SKM-1 (cell line): Measurements from ENCODE around the gene COX7B.
"Not testable (repeated sequence)": the region's sequence is repeated elsewhere in the genome, so short reads cannot be mapped to it uniquely, and the experiment has no call there.

Source experiments
- DNase-seq: peaks from one replicate; lab custom pipeline; 2025; ENCODE audit not compliant: unreplicated experiment; lab: John Stamatoyannopoulos, UW

The COX7B gene, protein sequence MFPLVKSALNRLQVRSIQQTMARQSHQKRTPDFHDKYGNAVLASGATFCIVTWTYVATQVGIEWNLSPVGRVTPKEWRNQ

DNA sequence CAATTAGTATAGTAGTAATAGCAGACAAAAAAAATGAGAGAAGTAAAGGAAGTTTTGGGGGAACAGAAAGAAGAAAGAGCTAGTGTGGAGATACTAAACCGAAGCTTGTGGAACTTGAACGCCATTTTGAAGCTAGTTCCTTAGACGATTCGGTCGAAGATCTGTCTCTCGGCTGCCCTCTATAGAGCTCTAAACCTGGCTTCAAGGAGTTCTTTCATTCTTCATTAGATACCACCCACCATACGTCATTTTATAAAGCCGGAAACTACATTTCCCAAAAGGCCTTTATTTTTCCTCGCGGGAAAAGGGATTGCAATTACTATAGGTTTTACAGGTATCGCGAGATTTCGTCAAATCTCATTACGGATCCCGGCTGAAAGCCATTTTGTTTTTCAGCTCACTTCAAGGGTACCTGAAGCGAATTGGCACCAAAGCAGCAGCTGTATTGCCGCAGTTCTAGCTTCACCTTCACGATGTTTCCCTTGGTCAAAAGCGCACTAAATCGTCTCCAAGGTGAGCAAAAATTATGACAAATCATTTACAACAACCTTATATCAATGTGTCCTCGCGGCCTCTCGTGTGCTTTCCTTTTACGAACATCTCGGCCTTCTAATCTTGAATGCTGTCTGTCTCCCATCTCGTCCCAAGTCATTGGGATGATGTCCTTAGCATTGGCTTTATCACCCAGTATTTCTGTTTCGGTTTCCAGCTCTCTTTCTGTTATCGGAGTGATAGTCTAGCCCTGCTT, at the start of gene COX7B:
Gene COX7B (plus strand): TSS at position 388 of the 748 bp plus-strand sequence. CDS start 86 bp downstream, at position 474.
- DNase-seq: peak; percentile 65

DNA sequence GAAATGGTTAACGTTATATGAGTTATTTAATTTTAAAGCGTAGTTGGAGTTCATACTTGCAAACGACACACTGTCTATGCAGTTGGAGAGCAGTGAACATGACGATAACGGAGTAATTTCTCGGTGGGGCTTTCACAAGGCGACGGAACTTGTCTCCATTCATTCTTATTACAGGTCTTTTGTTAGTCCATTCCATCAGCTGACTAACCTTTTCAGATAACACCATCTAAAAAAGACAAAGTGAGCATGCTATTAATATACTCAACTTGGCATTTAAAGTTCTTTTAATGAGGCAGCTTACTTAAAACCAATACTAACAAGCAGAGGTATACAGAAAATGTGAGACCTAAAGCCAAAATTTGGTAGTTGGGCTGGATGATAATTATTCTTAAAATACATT, 23.9 kb upstream of the COX7B start:
- DNase-seq: no peak

DNA sequence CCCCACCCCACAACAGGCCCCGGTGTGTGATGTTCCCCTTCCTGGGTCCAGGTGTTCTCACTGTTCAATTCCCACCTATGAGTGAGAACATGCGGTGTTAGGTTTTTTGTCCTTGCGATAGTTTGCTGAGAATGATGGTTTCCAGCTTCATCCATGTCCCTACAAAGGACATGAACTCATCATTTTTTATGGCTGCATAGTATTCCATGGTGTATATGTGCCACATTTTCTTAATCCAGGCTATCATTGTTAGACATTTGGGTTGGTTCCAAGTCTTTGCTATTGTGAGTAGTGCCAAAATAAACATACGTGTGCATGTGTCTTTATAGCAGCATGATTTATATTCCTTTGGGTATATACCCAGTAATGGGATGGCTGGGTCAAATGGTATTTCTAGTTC, 17.9 kb upstream of the COX7B start:
- DNase-seq: not testable (repeated sequence)

DNA sequence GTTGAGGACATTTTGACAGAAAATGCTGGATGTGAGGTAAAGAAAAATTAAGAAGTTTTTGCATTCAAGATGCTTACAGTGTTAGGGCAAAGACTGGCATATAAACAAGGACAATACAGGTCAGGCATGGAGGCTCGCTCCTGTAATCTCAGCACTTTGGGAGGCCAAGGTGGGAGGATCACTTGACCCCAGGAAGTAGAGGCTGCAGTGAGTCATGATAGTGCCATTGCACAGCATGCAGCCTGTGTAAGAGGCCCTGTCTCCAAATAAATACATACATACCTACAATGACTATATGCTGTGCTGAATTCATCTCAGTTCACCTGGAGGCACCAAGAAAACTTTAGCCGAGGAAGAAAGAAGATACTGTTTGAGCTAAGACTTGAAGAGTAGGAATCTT, 6.4 kb upstream of the COX7B start:
- DNase-seq: no peak

DNA sequence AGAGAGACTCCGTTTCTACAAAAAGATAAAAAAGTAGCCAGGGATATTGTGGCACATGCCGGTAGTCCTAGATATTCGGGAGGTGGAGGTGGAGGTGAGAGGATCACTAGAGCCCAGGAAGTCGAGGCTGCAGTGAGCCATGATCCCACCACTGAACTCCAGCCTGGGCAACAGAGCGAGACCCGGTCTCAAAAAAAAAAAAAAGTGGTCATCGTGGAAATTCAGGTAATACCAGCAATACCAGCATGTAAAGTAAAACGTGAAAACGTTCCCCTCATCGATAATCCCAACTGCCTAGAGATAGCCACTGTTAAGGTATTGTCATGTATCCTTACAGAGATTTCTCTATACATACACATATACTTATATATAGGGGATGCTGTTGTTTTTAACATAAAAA, 5.6 kb upstream of the COX7B start:
- DNase-seq: no peak

DNA sequence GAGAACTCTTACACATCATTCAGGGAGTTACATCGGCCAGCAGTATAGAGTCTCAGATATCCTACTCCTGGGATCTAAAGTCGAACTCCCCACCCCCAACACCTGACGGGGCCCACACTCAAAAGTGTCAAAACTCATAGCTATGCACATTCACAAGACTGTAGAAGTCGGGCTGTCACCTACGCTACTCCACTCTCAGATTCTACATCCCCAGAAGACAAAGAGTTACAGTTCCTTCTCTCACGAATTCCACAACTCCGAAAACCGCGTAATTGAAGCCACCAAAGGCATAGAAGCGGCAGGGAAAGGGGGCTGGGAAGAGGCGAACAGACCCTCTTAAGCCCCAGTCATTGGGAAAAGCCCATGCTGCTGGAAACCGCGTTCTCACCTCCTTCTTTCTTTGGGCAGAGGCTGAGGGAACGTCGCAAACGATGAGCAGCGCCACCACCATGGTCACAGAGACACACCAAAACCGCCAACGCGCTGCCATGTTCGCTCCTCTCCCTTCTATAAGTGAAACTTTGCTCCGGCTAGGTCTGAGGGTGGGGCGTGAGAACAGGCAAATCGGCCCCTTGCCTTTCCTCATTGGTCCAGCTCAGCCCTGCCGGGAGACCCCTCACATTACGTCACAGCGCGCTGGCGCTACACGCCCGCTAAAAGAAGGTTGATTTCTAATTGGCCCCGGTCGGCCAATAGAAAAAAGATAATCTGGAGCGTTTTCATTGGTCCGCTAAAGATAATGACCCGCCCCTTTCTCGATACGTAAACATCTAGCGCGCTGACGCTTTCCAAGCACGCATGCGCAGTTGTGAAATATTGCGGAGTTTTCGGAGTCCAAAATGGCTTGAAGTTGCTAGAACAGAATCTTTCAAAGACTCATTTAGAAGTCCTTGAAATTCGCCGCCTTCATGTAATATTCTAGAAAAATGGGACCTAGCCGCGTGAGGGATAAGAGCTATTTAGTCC, 4.1 kb upstream of the COX7B start, which contains the start of gene MAGT1:
Gene MAGT1 (minus strand): TSS at position 515 of the 966 bp plus-strand sequence. CDS start 25 bp downstream, at position 490.
- peak; percentile 65 for DNase-seq

DNA sequence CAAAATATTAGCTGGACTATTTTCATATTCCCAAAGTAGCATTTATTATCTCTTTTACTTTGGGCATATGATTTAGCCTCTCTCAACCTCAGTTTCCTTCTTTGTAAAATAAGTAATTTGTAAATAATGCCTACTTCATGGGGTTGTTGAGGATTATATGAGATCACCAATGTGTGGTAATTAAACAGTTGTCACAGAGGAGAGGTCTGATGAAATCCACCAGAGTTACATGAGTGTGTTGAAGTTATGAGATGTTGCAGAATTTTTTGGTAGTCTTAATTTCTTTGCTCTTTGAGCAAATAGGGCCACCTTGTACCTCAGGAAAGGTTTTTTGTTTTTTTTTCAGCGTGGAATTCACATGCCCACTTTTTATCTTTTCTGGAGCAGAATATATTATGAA, 1.4 kb downstream of the COX7B start:
- peak; percentile 1 for DNase-seq

DNA sequence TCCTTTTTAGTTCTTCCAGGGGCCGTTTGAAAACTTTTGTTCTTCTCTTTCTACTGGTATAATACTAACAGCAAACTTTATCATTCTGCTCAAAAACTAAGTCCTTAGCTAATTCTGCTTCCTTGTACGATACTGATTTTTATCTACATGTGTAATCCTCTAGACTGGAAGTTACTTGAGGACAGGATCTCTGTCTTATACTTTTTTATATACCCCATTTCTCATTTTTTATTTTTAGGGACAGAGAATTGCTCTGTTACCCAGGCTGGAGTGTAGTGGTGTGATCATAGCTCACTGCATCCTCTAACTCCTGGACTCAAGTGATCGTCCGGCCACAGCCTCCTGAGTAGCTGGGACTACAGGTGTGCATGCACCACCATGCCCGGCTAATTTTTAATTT, 2.2 kb downstream of the COX7B start:
- DNase-seq: no peak

DNA sequence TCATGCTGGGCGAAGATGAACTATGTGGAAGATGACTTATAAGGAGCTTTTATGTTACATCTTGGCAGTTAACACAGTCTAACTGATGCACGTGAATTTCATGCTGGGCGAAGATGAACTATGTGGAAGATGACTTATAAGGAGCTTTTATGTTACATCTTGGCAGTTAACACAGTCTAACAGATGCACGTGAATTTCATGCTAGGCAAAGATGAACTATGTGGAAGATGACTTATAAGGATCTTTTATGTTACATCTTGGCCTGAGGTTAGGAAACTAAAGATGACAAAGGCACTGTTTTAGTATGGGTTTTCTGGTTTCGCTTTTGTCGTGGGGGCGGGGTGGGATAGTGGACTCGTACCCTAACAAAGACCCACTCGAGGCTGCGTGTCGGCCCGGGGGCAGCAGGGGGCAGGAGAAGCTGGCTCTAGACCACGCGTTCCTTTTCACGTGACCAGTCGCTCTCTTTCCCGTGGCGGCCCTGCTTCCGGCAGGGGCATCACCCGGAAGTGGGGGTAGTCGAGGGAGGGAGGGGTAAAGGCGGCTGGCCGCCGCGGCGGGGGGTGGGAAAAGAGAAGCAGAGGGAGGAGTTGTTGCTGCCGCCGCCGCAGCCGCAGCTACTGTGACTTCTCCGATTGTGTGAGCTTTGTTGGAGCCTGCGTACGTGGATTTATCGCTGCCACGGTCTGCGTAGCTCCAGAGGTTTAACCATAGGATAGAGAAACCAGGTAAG, 11.0 kb downstream of the COX7B start, which contains the start of gene ATP7A:
Gene ATP7A (plus strand): TSS at position 586 of the 733 bp plus-strand sequence. CDS start 60,949 bp downstream, outside the sequence.
- DNase-seq: peak; percentile 68

DNA sequence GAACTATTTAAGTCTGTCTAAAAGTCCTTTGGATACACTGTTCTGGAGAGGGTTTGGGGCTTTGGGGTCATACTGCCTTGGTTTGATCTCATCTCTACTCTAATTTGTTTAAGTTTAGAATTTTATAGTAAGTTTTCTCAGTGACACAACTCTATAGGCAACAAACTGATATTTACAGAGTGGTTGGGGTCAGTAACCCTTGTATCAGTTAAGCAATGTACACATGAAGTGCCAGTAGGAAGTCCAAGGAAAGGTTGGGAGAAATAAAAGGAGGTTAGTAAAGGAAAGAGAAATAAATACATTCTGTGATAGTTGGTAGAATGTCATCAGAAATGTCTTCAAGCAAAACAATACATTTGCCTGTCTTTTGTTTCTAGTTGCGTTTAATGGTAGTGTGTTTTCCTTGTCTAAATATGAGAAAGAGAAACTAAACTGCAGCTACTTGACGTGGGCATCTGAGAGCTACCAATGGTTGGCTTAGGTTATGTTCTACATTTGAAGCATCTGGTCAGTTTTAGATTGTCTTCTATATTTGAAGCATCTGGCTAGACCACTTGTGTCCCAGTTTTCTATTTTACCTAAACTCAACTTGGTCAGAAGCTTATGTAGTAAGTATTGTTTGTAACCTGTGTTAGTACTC, 18.1 kb downstream of the COX7B start:
- DNase-seq: no peak

DNA sequence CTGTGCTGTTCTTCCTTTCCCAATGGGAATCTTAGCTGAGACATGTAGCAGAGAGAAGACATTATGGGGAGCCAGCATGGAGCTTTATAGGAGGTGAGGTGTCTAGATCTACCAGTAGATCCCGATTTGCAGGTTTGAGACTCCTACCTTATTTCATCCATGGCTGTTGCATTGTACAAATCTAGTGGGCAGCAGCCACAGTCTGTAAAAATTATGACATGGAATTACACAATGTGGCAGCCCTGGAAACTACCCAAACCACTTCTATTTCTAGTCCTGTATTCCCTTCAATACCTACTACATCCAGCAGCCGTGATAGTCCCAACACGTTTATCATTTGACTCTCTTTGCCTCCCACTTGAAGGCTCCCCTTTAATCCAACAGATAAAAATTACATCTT, 19.3 kb downstream of the COX7B start:
- peak; percentile 21 for DNase-seq

DNA sequence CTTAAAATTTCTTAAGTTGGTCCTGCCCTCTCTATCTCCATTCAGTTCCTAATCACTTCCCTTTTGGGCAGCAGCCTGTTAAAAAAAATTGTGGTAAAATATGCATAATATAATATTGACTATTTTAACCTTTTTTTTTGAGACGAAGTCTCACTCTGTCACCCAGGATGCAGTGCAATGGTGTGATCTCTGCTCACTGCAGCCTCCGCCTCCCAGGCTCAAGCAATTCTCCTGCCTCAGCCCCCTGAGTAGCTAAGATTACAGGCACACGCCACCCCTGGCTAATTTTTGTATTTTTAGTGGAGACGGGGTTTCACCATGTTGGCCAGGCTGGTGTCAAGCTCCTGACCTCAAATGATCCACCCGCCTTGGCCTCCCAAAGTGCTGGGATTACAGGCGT, 20.1 kb downstream of the COX7B start:
- DNase-seq: not testable (repeated sequence)

DNA sequence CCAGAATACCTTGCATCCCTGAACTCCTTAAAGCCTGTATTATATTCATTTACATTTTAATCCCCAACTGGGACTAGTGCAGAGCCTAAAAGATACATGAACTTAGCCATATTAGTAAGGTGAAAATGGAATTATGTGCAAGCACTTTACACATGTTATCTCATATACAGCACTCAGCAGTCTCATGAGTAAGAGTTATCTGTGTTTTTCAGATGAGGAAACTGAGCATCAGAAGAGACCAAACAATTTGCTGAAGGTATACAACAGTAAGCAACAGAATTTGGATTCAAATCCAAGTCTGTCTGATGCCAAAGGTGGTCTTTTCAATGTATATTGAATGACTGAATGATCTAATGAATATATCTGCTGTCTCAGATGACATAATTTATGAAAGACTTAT, 23.5 kb downstream of the COX7B start:
- no peak for DNase-seq

DNA sequence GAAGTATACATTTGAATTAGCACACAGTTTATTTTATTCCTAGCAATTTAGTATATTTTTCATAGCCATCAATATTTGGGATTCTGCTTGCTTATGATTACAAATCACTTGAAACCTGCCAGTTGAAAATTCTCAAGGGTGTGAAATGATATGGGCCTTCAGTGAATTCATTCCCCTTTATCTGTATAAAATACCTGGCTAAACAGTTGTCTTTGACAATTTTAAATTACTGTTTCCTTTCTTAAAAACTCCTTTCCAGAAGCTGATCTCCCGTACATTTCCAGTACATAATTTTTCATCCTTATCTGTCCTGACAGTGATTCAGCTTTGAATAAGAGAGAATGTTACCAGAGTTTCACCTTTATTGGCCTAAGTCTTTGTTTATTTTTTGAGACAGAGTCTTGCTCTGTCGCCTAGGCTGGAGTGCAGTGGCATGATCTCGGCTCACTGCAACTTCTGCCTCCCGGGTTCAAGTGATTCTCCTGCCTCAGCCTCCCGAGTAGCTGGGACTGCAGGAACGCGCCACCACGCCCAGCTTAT, 25.1 kb downstream of the COX7B start:
- no peak for DNase-seq

DNA sequence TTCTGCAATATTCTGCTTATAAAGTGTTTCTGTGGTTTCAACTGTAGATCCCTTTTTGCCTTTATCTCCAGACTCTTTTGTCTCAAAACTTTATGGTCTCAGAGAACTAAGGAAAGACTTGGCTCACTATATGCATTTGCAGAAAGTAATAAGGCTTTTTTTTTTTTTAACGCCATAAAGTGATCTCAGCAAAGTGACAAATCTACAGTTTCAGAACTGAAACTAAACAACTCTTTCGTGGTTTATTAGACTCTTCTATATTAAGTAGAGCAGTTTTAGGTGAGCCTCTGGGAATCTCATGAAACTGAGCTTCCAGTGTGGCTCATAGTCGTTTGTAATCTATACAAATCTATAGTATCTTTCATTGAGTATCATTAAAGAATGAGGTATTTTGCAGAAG, 26.5 kb downstream of the COX7B start:
- no peak for DNase-seq

DNA sequence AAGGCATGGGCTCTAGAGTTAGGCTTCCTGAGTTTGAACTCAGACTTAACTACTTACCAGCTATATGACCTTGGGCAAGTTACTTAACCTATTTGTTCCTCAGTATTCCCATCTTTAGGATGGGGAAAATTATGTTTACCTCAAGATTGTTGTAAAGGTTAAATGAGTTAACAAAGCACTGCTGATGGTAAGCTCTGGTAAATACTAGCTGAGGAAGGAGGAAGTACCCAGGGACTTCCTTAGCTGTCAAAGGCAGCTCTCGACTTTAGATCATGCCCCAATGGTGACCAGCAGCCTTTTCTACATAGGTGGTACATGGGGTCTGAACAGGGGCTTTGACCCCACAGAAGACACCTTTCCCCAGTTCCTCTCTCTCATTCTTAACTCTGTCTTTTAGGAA, 31.3 kb downstream of the COX7B start:
- no peak for DNase-seq

DNA sequence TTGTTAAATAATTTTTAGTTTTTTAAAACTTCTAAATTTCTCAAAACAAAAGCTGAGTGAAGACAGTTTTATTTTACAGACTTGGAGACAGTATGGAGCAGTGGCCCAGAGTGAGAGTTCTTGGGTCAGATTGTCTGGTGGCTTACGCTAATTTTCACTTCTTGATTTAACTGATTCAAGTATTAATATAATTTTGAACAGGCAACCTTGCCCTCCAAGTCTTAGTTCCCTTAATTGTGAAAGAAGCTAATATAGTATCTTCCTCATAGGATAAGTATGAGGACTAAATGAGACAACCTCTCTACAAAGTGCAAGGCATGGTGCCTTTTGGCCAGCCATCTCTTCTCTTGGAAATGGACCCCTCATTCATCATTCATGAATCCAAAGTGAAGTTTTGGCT, 36.6 kb downstream of the COX7B start:
- no peak for DNase-seq

DNA sequence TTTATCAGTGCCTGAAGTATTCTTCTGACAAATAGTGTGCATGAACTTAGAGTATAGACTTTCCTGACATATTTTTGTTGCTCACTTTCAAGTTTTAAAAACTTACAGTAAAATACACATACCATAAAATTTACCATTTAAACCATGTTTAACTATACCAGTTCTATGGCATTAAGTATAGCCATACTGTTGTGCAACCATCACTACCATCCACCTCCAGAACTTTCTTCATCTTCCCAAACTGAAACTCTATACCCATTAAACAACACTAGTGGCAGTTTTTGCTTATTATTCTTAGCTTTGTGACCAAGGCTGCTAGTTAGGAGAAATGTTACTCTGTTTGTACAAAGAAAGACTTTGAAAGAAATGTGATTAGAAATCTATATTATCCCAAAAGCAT, 37.0 kb downstream of the COX7B start:
- DNase-seq: no peak

DNA sequence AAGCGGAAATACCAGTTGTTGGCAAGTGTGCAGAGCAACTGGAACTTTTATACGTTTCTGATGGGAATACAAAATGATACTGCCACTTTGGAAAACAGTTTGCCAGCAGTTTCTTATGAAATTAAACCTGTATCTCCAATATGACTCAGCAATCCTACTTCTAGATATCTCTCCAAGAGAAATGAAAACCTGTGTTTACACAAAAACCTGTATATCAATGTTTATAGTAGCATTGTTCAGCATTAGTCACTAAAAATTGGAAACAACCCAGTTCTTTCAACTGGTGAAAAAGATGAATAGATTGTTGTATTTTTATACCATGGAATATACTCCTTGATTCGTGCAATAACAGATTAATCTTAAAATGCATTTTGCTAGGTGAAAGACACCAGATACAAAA, 38.0 kb downstream of the COX7B start:
- DNase-seq: no peak

DNA sequence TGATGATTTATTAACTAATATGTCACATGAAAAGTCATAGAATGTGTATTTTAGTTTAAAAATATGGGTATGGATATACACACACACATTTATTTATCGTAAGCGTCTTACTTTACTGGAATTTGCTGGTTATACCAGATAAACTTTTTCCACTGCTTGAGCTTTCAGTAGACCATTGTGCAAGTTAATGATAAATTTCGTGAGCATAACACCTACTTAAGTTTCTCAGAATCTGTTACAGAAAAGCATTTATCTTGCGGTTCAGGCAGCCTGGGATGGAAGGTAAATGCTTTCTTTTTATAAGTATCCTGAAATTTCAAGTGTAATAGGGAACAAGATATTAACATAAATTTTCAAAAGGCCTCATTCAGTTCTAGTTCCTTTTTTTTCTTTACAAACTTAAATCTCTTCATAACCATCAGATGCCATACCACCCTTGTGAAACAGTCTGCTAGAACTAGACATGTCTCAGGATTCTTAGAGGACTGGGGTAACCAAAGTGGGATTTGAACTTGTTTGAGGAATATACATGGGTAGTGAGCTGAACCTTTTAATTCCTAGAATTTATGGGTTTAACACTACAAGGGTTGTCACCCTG, 38.9 kb downstream of the COX7B start:
- DNase-seq: no peak
